Mesenchymal stem cell (in vitro differentiated cells and primary cell): Measurements from ENCODE around the gene ISOC2.
A peak's percentile ranks its signal among the peaks of the same experiment; 100 is the strongest.

Experiments used
- DNase-seq: peaks from one replicate; pipeline ENCODE4 v3.0.0-alpha.2; 2013
- H2AFZ ChIP-seq: one replicate; pipeline ENCODE4 v1.6.1; 2013; ENCODE audit warnings: low read depth, mild to moderate bottlenecking, control low read depth, inconsistent platforms, low read length, moderate library complexity
- H2AK5ac ChIP-seq: 2 replicates; pipeline ENCODE4 v1.6.1; 2013; ENCODE audit warnings: low read length, moderate library complexity, mild to moderate bottlenecking, inconsistent platforms; ENCODE audit not compliant: severe bottlenecking
- H2BK120ac ChIP-seq: one replicate; pipeline ENCODE4 v1.6.1; 2013; ENCODE audit warnings: low read depth, mild to moderate bottlenecking, inconsistent platforms, low read length, moderate library complexity
- H2BK12ac ChIP-seq, 2 experiments: one replicate each; pipeline ENCODE4 v1.6.1; 2013; ENCODE audit warnings: inconsistent platforms in 2 of 2, low read length in 2 of 2, mild to moderate bottlenecking in 2 of 2, moderate library complexity in 2 of 2, control low read depth in 1 of 2
- H2BK15ac ChIP-seq: one replicate; pipeline ENCODE4 v1.6.1; 2013; ENCODE audit warnings: mild to moderate bottlenecking, low read depth, inconsistent platforms; ENCODE audit not compliant: poor library complexity, severe bottlenecking
- H2BK5ac ChIP-seq: 2 replicates; pipeline ENCODE4 v1.6.1; 2013; ENCODE audit warnings: low read depth, mild to moderate bottlenecking, low read length, control low read depth, inconsistent platforms; ENCODE audit not compliant: poor library complexity, severe bottlenecking
- H3K14ac ChIP-seq, 2 experiments: one replicate each; pipeline ENCODE4 v1.6.1; 2013; ENCODE audit warnings: inconsistent platforms in 2 of 2, low read length in 2 of 2, control low read depth in 1 of 2, mild to moderate bottlenecking in 1 of 2, moderate library complexity in 1 of 2
- H3K18ac ChIP-seq, 2 experiments: one replicate each; pipeline ENCODE4 v1.6.1; 2013; ENCODE audit warnings: inconsistent platforms in 2 of 2, low read length in 2 of 2, control low read depth in 1 of 2, low read depth in 1 of 2, mild to moderate bottlenecking in 1 of 2
- H3K23ac ChIP-seq, 2 experiments: one replicate each; pipeline ENCODE4 v1.6.1; 2013; ENCODE audit warnings: inconsistent platforms in 2 of 2, low read length in 2 of 2, mild to moderate bottlenecking in 2 of 2, moderate library complexity in 2 of 2, control low read depth in 1 of 2
- H3K27ac ChIP-seq: 2 replicates; pipeline ENCODE4 v1.5.1; 2013; ENCODE audit warnings: mild to moderate bottlenecking, moderate library complexity, low read length, control low read depth, inconsistent platforms; ENCODE audit not compliant: poor library complexity, severe bottlenecking
- H3K27me3 ChIP-seq, 2 experiments: 2 replicates each; pipeline versions ENCODE4 v1.6.1 to v1.7.0; 2013; ENCODE audit warnings: low read length in 2 of 2, mild to moderate bottlenecking in 2 of 2, moderate library complexity in 2 of 2, control low read depth in 1 of 2, inconsistent platforms in 1 of 2; ENCODE audit not compliant: control insufficient read depth in 1 of 2, insufficient read depth in 1 of 2
- H3K36me3 ChIP-seq, 2 experiments: 2 replicates each; pipeline versions ENCODE4 v1.6.1 to v1.7.0; 2013; ENCODE audit warnings: low read length in 2 of 2, control low read depth in 1 of 2, inconsistent platforms in 1 of 2, low read depth in 1 of 2, mild to moderate bottlenecking in 1 of 2; ENCODE audit not compliant: insufficient read depth in 2 of 2, control insufficient read depth in 1 of 2
- H3K4ac ChIP-seq, 2 experiments: one replicate each; pipeline ENCODE4 v1.6.1; 2013; ENCODE audit warnings: inconsistent platforms in 2 of 2, low read length in 2 of 2, mild to moderate bottlenecking in 2 of 2, moderate library complexity in 2 of 2, control low read depth in 1 of 2, low read depth in 1 of 2
- H3K4me1 ChIP-seq: 2 replicates; pipeline ENCODE4 v1.6.1; 2013; ENCODE audit warnings: low read depth, low read length, control low read depth; ENCODE audit not compliant: control insufficient read depth, insufficient read depth
- H3K4me2 ChIP-seq: 2 replicates; pipeline ENCODE4 v1.6.1; 2013; ENCODE audit warnings: low read length, mild to moderate bottlenecking, inconsistent platforms; ENCODE audit not compliant: poor library complexity, severe bottlenecking
- H3K4me3 ChIP-seq, 2 experiments: 2 replicates each; pipeline versions ENCODE4 v1.5.1 to v1.7.0; 2013; ENCODE audit warnings: low read length in 2 of 2, mild to moderate bottlenecking in 2 of 2, control low read depth in 1 of 2, low read depth in 1 of 2; ENCODE audit not compliant: insufficient read depth in 1 of 2
- H3K79me1 ChIP-seq: replicated peaks from 2 replicates; pipeline ENCODE4 v1.6.1; 2013; ENCODE audit warnings: mild to moderate bottlenecking, control low read depth, low read length, inconsistent platforms; ENCODE audit not compliant: poor library complexity, severe bottlenecking
- H3K9ac ChIP-seq: 2 replicates; pipeline ENCODE4 v1.7.0; 2013; ENCODE audit warnings: mild to moderate bottlenecking, low read length, moderate library complexity
- H3K9me3 ChIP-seq: 2 replicates; pipeline ENCODE4 v1.7.0; 2013; ENCODE audit warnings: mild to moderate bottlenecking, low read length; ENCODE audit not compliant: control insufficient read depth
- H4K8ac ChIP-seq: one replicate; pipeline ENCODE4 v1.6.1; 2013; ENCODE audit warnings: inconsistent platforms, mild to moderate bottlenecking, low read length, moderate library complexity
- H4K91ac ChIP-seq: one replicate; pipeline ENCODE4 v1.6.1; 2013; ENCODE audit warnings: mild to moderate bottlenecking, low read length, inconsistent platforms
- WGBS: methylation state at CpG from one replicate; pipeline ENCODE4 v1.1.7; 2013; ENCODE audit warnings: mixed read lengths; 5-methylcytosine and 5-hydroxymethylcytosine counted together

Gene ISOC2

GRCh38 chr19:55434356-55434919 is 27.0 kb downstream of the ISOC2 start:
- Histone ChIP-seq H3K36me3 (no peaks in the 10 kb centered on the region), H2AK5ac (no peak overlapping the region), H2AFZ (no peak overlapping the region), H3K79me1 (no peaks in the 10 kb centered on the region), H3K18ac (peak overlapping the region in 1 of 2 experiments; percentile 38), H3K4me1 (peaks cover 9% of the 10 kb centered on the region), H3K23ac (peak overlapping the region in 1 of 2 experiments; percentile 73), H3K4me3 (peak overlapping the region in 1 of 2 experiments; percentile 20), H3K27me3 (peaks cover 13 to 72% of the 10 kb centered on the region in 2 experiments), H3K27ac (no peak overlapping the region), H3K4ac (no peak overlapping the region), H3K4me2 (no peak overlapping the region), H2BK120ac (no peak overlapping the region), H4K8ac (no peak overlapping the region), H3K9me3 (peaks cover 5% of the 10 kb centered on the region), H2BK12ac (no peak overlapping the region), H4K91ac (peak overlapping the region; percentile 49), H2BK15ac (no peak overlapping the region), H2BK5ac (no peak overlapping the region), H3K9ac (no peak overlapping the region), H3K14ac (peak overlapping the region in 1 of 2 experiments; percentile 46)
- 84% methylated on average over 4 of the region's 4 CpGs for WGBS
- DNase-seq = no peak

GRCh38 chr19:55433292-55433691 is 28.1 kb downstream of the ISOC2 start:
- H3K14ac ChIP-seq = no peak overlapping the region
- no peak overlapping the region for H3K4me3 ChIP-seq
- no peak overlapping the region for H3K9ac ChIP-seq
- H4K8ac ChIP-seq = no peak overlapping the region
- H3K36me3 ChIP-seq = no peaks in the 10 kb centered on the region
- H3K4ac ChIP-seq = no peak overlapping the region
- H3K9me3 ChIP-seq = peaks cover 5% of the 10 kb centered on the region
- H3K18ac ChIP-seq = no peak overlapping the region
- no peak overlapping the region for H3K27ac ChIP-seq
- H3K23ac ChIP-seq = no peak overlapping the region
- H2BK5ac ChIP-seq = no peak overlapping the region
- H2AFZ ChIP-seq = no peak overlapping the region
- no peak overlapping the region for H2BK120ac ChIP-seq
- H3K27me3 ChIP-seq = peaks cover 5 to 70% of the 10 kb centered on the region in 2 experiments
- 92% methylated on average over 48 of the region's 48 CpGs for WGBS
- no peak overlapping the region for H2BK15ac ChIP-seq
- no peak overlapping the region for H2AK5ac ChIP-seq
- H4K91ac ChIP-seq = no peak overlapping the region
- no peak overlapping the region for H2BK12ac ChIP-seq
- H3K4me1 ChIP-seq = peaks cover 9% of the 10 kb centered on the region
- DNase-seq = no peak
- H3K4me2 ChIP-seq = no peak overlapping the region
- H3K79me1 ChIP-seq = no peaks in the 10 kb centered on the region

- Histone ChIP-seq H4K8ac (no peak overlapping the region), H3K4me1 (peaks cover 6% of the 10 kb centered on the region), H3K9me3 (peaks cover 5% of the 10 kb centered on the region), H3K14ac (no peak overlapping the region), H2BK12ac (no peak overlapping the region), H2BK15ac (no peak overlapping the region), H2AK5ac (no peak overlapping the region), H3K4me2 (no peak overlapping the region), H3K4ac (no peak overlapping the region), H3K9ac (no peak overlapping the region), H3K79me1 (no peaks in the 10 kb centered on the region), H3K27me3 (peaks cover 4 to 66% of the 10 kb centered on the region in 2 experiments), H2BK120ac (no peak overlapping the region), H2BK5ac (no peak overlapping the region), H2AFZ (no peak overlapping the region), H3K36me3 (no peaks in the 10 kb centered on the region), H3K4me3 (no peak overlapping the region), H4K91ac (no peak overlapping the region), H3K27ac (no peak overlapping the region), H3K23ac (no peak overlapping the region), H3K18ac (no peak overlapping the region)
- 81% methylated on average over 14 of the region's 14 CpGs for WGBS
- no peak for DNase-seq
Measured at GRCh38 chr19:55432241-55432959, 29.0 kb downstream of the ISOC2 start.

DNA sequence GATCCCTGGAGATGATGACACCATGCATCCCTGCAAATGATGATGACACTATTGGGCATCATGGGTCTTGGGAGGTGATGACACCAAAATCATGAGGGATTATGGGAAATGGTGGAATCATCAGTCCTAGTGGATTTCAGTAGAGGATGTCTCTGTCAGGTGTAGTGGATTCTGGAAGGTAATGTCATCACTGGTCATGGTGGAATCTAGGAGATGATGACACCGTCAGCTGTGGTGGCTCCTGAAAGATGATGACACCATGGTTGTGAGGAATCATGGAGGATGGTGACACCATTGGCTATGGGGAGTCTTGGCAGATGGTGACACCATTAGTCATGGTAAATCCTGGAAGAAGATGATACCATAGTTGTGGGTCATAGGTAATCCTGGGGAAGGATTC is 30.3 kb downstream of the ISOC2 start:
- 67% methylated on average over 1 of the region's 1 CpG for WGBS
- Histone ChIP-seq H2BK12ac (no peak overlapping the region), H3K79me1 (no peaks in the 10 kb centered on the region), H3K4ac (no peak overlapping the region), H2BK5ac (no peak overlapping the region), H3K4me1 (peaks cover 6% of the 10 kb centered on the region), H2AK5ac (no peak overlapping the region), H3K9ac (no peak overlapping the region), H3K4me3 (no peak overlapping the region), H3K14ac (no peak overlapping the region), H3K27me3 (peaks cover 4 to 64% of the 10 kb centered on the region in 2 experiments), H3K4me2 (no peak overlapping the region), H4K8ac (no peak overlapping the region), H2BK15ac (no peak overlapping the region), H3K18ac (no peak overlapping the region), H3K36me3 (no peaks in the 10 kb centered on the region), H3K9me3 (peaks cover 5% of the 10 kb centered on the region), H4K91ac (no peak overlapping the region), H3K23ac (no peak overlapping the region), H3K27ac (no peak overlapping the region), H2BK120ac (no peak overlapping the region), H2AFZ (no peak overlapping the region)
- no peak for DNase-seq
